ENCODE results near the gene NME7. TPM values are rescaled to one million over a fixed set of nuclear protein-coding genes. Genes with fewer than 3 reads are reported as not detected.

The NME7 gene
- total and polyA plus RNA-seq, 2 experiments from 2014 or later: 39.1 to 48.5 TPM

GRCh38 chr1:169212088-169212487 lies 155.5 kb downstream of the NME7 start (continued):
- TF ChIP-seq, protein P1, sequence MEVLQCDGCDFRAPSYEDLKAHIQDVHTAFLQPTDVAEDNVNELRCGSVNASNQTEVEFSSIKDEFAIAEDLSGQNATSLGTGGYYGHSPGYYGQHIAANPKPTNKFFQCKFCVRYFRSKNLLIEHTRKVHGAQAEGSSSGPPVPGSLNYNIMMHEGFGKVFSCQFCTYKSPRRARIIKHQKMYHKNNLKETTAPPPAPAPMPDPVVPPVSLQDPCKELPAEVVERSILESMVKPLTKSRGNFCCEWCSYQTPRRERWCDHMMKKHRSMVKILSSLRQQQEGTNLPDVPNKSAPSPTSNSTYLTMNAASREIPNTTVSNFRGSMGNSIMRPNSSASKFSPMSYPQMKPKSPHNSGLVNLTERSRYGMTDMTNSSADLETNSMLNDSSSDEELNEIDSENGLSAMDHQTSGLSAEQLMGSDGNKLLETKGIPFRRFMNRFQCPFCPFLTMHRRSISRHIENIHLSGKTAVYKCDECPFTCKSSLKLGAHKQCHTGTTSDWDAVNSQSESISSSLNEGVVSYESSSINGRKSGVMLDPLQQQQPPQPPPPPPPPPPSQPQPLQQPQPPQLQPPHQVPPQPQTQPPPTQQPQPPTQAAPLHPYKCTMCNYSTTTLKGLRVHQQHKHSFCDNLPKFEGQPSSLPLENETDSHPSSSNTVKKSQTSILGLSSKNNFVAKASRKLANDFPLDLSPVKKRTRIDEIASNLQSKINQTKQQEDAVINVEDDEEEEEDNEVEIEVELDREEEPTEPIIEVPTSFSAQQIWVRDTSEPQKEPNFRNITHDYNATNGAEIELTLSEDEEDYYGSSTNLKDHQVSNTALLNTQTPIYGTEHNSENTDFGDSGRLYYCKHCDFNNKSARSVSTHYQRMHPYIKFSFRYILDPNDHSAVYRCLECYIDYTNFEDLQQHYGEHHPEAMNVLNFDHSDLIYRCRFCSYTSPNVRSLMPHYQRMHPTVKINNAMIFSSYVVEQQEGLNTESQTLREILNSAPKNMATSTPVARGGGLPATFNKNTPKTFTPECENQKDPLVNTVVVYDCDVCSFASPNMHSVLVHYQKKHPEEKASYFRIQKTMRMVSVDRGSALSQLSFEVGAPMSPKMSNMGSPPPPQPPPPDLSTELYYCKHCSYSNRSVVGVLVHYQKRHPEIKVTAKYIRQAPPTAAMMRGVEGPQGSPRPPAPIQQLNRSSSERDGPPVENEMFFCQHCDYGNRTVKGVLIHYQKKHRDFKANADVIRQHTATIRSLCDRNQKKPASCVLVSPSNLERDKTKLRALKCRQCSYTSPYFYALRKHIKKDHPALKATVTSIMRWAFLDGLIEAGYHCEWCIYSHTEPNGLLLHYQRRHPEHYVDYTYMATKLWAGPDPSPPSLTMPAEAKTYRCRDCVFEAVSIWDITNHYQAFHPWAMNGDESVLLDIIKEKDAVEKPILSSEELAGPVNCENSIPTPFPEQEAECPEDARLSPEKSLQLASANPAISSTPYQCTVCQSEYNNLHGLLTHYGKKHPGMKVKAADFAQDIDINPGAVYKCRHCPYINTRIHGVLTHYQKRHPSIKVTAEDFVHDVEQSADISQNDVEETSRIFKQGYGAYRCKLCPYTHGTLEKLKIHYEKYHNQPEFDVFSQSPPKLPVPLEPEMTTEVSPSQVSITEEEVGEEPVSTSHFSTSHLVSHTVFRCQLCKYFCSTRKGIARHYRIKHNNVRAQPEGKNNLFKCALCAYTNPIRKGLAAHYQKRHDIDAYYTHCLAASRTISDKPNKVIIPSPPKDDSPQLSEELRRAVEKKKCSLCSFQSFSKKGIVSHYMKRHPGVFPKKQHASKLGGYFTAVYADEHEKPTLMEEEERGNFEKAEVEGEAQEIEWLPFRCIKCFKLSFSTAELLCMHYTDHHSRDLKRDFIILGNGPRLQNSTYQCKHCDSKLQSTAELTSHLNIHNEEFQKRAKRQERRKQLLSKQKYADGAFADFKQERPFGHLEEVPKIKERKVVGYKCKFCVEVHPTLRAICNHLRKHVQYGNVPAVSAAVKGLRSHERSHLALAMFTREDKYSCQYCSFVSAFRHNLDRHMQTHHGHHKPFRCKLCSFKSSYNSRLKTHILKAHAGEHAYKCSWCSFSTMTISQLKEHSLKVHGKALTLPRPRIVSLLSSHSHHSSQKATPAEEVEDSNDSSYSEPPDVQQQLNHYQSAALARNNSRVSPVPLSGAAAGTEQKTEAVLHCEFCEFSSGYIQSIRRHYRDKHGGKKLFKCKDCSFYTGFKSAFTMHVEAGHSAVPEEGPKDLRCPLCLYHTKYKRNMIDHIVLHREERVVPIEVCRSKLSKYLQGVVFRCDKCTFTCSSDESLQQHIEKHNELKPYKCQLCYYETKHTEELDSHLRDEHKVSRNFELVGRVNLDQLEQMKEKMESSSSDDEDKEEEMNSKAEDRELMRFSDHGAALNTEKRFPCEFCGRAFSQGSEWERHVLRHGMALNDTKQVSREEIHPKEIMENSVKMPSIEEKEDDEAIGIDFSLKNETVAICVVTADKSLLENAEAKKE (CRISPR knock-in tag; IDR thresholded peaks at IDR 0.05): no peak
- TF ChIP-seq CREB1 (CRISPR knock-in tag; IDR thresholded peaks at IDR 0.05; ENCODE audit: low read depth) (no peak), ETS1 (IDR thresholded peaks at IDR 0.05) (no peak), POLR2AphosphoS5 (IDR thresholded peaks at IDR 0.05; ENCODE audit: low read depth) (no peak), ZNF114 (CRISPR knock-in tag; IDR thresholded peaks at IDR 0.05) (no peak), EZH2 (IDR thresholded peaks at IDR 0.05; ENCODE audit: low read depth, unreplicated experiment) (no peak), NANOG (IDR thresholded peaks at IDR 0.05; ENCODE audit: borderline replicate concordance) (no peak)
- TF ChIP-seq, protein P2, sequence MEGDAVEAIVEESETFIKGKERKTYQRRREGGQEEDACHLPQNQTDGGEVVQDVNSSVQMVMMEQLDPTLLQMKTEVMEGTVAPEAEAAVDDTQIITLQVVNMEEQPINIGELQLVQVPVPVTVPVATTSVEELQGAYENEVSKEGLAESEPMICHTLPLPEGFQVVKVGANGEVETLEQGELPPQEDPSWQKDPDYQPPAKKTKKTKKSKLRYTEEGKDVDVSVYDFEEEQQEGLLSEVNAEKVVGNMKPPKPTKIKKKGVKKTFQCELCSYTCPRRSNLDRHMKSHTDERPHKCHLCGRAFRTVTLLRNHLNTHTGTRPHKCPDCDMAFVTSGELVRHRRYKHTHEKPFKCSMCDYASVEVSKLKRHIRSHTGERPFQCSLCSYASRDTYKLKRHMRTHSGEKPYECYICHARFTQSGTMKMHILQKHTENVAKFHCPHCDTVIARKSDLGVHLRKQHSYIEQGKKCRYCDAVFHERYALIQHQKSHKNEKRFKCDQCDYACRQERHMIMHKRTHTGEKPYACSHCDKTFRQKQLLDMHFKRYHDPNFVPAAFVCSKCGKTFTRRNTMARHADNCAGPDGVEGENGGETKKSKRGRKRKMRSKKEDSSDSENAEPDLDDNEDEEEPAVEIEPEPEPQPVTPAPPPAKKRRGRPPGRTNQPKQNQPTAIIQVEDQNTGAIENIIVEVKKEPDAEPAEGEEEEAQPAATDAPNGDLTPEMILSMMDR (conservative IDR thresholded peaks at IDR 0.05; ENCODE audit: low read depth in 2 of 2): no peak
